Tibial nerve (tissue), 4 donors: ENCODE results near the gene FADS2. TPM values are rescaled to one million over a fixed set of nuclear protein-coding genes. Genes with fewer than 3 reads are reported as not detected.

ENCODE experiments used
- DNase-seq, 2 donors: peaks; one replicate each; pipeline ENCODE4 v3.0.0-alpha.2; 2019; ENCODE audit warnings: low spot score in 2 of 2
- H3K27ac ChIP-seq, 4 donors: fragments of 200-600 bp; sonication (generic) in 3 of 4; one replicate each; pipeline ENCODE4 v1.5.1; 2017 to 2019; ENCODE audit warnings: mild to moderate bottlenecking in 1 of 4
- H3K27me3 ChIP-seq, 2 donors: fragments of 200-600 bp; sonication (generic) in 1 of 2; one replicate each; pipeline versions ENCODE4 v1.5.1 to v1.6.0; 2017 to 2019
- H3K36me3 ChIP-seq, 3 donors: fragments of 200-600 bp; sonication (generic); one replicate each; pipeline ENCODE4 v1.5.1; 2018 to 2019
- H3K4me1 ChIP-seq, 4 donors: fragments of 200-600 bp; sonication (generic) in 3 of 4; one replicate each; pipeline ENCODE4 v1.5.1; 2017 to 2019
- H3K4me3 ChIP-seq, 4 donors: fragments of 200-600 bp; sonication (generic) in 3 of 4; one replicate each; pipeline ENCODE4 v1.5.1; 2017 to 2019; ENCODE audit warnings: mild to moderate bottlenecking in 1 of 4, moderate library complexity in 1 of 4
- H3K9me3 ChIP-seq, 4 donors: fragments of 200-600 bp; sonication (generic) in 3 of 4; one replicate each; pipeline ENCODE4 v1.5.1; 2017 to 2019
- EP300 ChIP-seq, 2 donors: sonication (generic); formaldehyde crosslinking; IDR thresholded peaks; one replicate each; pipeline ENCODE4 v1.6.1; 2017; ENCODE audit warnings: antibody characterized with exemption in 2 of 2, mild to moderate bottlenecking in 1 of 2
- POLR2A ChIP-seq, 2 donors: fragments of 450-650 bp; IDR thresholded peaks; one replicate each; pipeline ENCODE4 v1.6.1; 2017; ENCODE audit warnings: antibody characterized with exemption in 2 of 2, mild to moderate bottlenecking in 2 of 2, moderate library complexity in 2 of 2
- WGBS, 2 donors: methylation state at CpG; one replicate each; pipeline ENCODE4 v1.1.5; 2018; 5-methylcytosine and 5-hydroxymethylcytosine counted together
- total RNA-seq, 4 donors: library from RNA; depleted of rRNA; stranded (reverse); fragments of >200 nt; gene quantifications; one replicate each; pipeline ENCODE4 v1.1.0, GENCODE V29; 2016
- TF ChIP-seq, protein P1 (sequence below), 5 experiments: fragments of 200-600 bp in 3 of 5; fragments of 450-650 bp in 2 of 5; sonication (generic) in 3 of 5; IDR thresholded peaks; one replicate each; pipeline ENCODE4 v1.5.1; 2016 to 2019; ENCODE audit warnings: antibody characterized with exemption in 5 of 5, mild to moderate bottlenecking in 3 of 5, moderate library complexity in 2 of 5

FADS2 gene
- total RNA-seq, 4 donors from 2014 or later, result 17.4 to 59.2 (median 32.7) TPM

DNA sequence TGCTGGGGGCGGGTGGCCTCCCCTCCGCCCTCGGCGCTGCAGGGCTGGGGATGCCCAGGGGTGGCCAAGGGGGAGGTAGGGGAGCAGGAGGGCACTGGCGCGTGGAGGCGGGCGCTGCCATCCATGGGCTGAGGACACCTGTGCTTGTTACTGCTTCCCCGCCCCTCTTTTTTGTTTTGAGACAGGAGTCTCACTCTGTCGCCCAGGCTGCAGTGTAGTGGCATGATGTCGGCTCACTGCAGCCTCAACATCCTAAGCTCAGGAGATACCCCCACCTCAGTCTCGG is 63.9 kb downstream of the FADS2 start:
- TF ChIP-seq POLR2A (IDR thresholded peaks at IDR 0.05) (no peak), EP300 (IDR thresholded peaks at IDR 0.05) (no peak)
- TF ChIP-seq, protein P1, sequence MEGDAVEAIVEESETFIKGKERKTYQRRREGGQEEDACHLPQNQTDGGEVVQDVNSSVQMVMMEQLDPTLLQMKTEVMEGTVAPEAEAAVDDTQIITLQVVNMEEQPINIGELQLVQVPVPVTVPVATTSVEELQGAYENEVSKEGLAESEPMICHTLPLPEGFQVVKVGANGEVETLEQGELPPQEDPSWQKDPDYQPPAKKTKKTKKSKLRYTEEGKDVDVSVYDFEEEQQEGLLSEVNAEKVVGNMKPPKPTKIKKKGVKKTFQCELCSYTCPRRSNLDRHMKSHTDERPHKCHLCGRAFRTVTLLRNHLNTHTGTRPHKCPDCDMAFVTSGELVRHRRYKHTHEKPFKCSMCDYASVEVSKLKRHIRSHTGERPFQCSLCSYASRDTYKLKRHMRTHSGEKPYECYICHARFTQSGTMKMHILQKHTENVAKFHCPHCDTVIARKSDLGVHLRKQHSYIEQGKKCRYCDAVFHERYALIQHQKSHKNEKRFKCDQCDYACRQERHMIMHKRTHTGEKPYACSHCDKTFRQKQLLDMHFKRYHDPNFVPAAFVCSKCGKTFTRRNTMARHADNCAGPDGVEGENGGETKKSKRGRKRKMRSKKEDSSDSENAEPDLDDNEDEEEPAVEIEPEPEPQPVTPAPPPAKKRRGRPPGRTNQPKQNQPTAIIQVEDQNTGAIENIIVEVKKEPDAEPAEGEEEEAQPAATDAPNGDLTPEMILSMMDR (IDR thresholded peaks at IDR 0.05), result no peak
- Histone ChIP-seq H3K9me3 (no peaks in the 10 kb centered on the region), H3K36me3 (peaks cover 0 to 16% (median 0%) of the 10 kb centered on the region in 3 donors), H3K4me1 (peaks cover 0 to 64% (median 26%) of the 10 kb centered on the region in 4 donors), H3K4me3 (peak overlapping the region; percentile 36 to 95 (median 77)), H3K27ac (peak overlapping the region; percentile 91 to 99 (median 94)), H3K27me3 (no peaks in the 10 kb centered on the region)
- DNase-seq, result no peak
- 29 to 30% methylated on average over 9 to 12 of the region's 12 CpGs for whole genome bisulfite sequencing, 2 donors

GRCh38 chr11:61893981-61894380 is 65.9 kb downstream of the FADS2 start:
- Histone ChIP-seq H3K27ac (peak overlapping the region in 2 of 4 donors; percentile 96 to 99), H3K4me1 (peaks cover 0 to 64% (median 32%) of the 10 kb centered on the region in 4 donors), H3K9me3 (no peaks in the 10 kb centered on the region), H3K4me3 (no peak overlapping the region), H3K36me3 (peaks cover 0 to 33% (median 0%) of the 10 kb centered on the region in 3 donors), H3K27me3 (no peaks in the 10 kb centered on the region)
- no peak for DNase-seq
- 24 to 36% methylated on average over 5 of the region's 5 CpGs for WGBS, 2 donors
- TF ChIP-seq, protein P1 (IDR thresholded peaks at IDR 0.05), result no peak
- TF ChIP-seq EP300 (IDR thresholded peaks at IDR 0.05), result peak in 1 of 2 donors; percentile 12
- TF ChIP-seq POLR2A (IDR thresholded peaks at IDR 0.05), result no peak

DNA sequence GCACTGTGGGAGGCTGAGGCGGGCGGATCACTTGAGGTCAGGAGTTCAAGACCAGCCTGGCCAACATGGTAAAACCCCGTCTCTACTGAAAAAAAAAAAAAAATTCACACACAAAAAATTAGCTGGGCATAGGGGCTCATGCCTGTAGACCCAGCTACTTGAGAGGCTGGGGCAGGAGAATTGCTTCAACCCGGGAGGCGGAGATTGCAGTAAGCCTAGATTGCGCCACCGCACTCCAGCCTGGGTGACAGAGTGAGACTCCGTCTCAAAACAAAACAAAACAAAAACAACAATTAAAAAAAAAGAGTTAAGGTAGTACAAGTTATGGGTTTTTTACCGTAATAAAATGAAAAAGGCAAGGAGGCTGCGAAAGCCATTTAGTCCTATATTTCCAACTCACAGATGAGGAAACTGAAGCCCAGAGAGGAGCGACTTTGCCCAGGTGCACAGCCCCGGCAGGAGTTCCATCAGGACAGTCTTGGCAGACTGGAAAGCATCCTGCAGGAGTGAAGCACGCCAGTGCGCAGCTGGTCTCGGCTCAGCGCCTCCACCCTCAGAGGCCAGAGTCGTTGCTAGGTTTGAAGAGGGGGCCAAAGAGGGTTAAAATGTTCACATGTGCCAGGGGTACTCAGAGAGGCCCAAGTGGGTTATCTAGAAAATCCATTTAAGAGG is 67.1 kb downstream of the FADS2 start:
- no peaks in the 10 kb centered on the region for H3K27me3 ChIP-seq
- TF ChIP-seq EP300 (IDR thresholded peaks at IDR 0.05) (no peak), POLR2A (IDR thresholded peaks at IDR 0.05) (no peak)
- TF ChIP-seq, protein P1 (IDR thresholded peaks at IDR 0.05), result no peak
- no peak for DNase-seq
- H3K9me3 ChIP-seq, result no peaks in the 10 kb centered on the region
- no peak overlapping the region for H3K4me3 ChIP-seq
- peaks cover 0 to 40% (median 0%) of the 10 kb centered on the region in 3 donors for H3K36me3 ChIP-seq
- peak overlapping the region in 3 of 4 donors; percentile 78 to 99 (median 96) for H3K27ac ChIP-seq
- H3K4me1 ChIP-seq, result peaks cover 0 to 63% (median 26%) of the 10 kb centered on the region in 4 donors
- WGBS, 2 donors, result 80 to 83% methylated on average over 17 of the region's 17 CpGs

DNA sequence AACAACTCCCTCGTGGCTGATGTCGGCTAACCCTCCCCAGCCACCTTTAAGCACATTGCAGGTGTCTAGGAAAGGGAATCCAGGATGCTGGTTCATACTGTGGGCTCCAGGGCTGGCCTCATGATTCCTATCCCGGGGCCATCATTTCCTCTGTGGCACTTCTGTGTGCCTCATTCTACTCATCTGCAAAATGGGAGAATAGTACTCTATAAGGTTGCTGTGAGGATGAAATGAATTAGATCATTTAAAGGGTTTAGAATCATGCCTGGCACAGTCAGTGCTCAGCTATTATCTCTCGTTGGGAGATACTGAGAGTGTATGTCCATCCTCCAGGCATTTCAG is 67.6 kb downstream of the FADS2 start:
- Histone ChIP-seq H3K4me3 (no peak overlapping the region), H3K36me3 (peaks cover 0 to 45% (median 0%) of the 10 kb centered on the region in 3 donors), H3K27ac (peak overlapping the region in 3 of 4 donors; percentile 78 to 99 (median 96)), H3K9me3 (no peaks in the 10 kb centered on the region), H3K27me3 (no peaks in the 10 kb centered on the region), H3K4me1 (peaks cover 0 to 58% (median 22%) of the 10 kb centered on the region in 4 donors)
- DNase-seq, result no peak
- TF ChIP-seq POLR2A (IDR thresholded peaks at IDR 0.05) (no peak), EP300 (IDR thresholded peaks at IDR 0.05) (no peak)
- TF ChIP-seq, protein P1 (IDR thresholded peaks at IDR 0.05), result no peak
- 64 to 84% methylated on average over 4 of the region's 4 CpGs for WGBS, 2 donors

- no peaks in the 10 kb centered on the region for H3K27me3 ChIP-seq
- DNase-seq, result no peak
- no peak for TF ChIP-seq POLR2A (IDR thresholded peaks at IDR 0.05)
- TF ChIP-seq EP300 (IDR thresholded peaks at IDR 0.05), result no peak
- TF ChIP-seq, protein P1 (IDR thresholded peaks at IDR 0.05), result no peak
- 53 to 62% methylated on average over 13 to 15 of the region's 15 CpGs for WGBS, 2 donors
- H3K36me3 ChIP-seq, result peaks cover 0 to 56% (median 0%) of the 10 kb centered on the region in 3 donors
- no peak overlapping the region for H3K4me3 ChIP-seq
- H3K9me3 ChIP-seq, result no peaks in the 10 kb centered on the region
- H3K4me1 ChIP-seq, result peaks cover 0 to 52% (median 18%) of the 10 kb centered on the region in 4 donors
- H3K27ac ChIP-seq, result peak overlapping the region; percentile 78 to 96 (median 86)
Measured at GRCh38 chr11:61896665-61897386, 68.7 kb downstream of the FADS2 start.
